WTC11 (cell line): ENCODE measurements around the gene BCAS1. TPM values are rescaled to one million over a fixed set of nuclear protein-coding genes. Genes with fewer than 3 reads are reported as not detected.

Experiments
- ATAC-seq: fragments of 200-7000 bp; cut with Tn5 transposase; 2 replicates; pipeline ENCODE4 v1.10.0; 2021; ENCODE audit warnings: mild to moderate bottlenecking, moderate library complexity
- CTCF ChIA-PET: fragments of 300-600 bp; sonication (Branson Sonifier 250); formaldehyde crosslinking; loops from one replicate; lab custom pipeline; 2021; ENCODE audit warnings: antibody characterized with exemption; lab: Charles Lee
- POLR2A ChIA-PET: fragments of 350-600 bp; sonication (Branson Sonifier 250); formaldehyde crosslinking; loops from one replicate; lab custom pipeline; 2021; ENCODE audit warnings: antibody characterized with exemption; lab: Charles Lee
- DNase-seq: peaks from one replicate; pipeline ENCODE4 v3.0.0; 2021; ENCODE audit warnings: low spot score
- H3K27ac Mint-ChIP-seq: 2 replicates; pipeline ENCODE4 v1.8.0; 2021; ENCODE audit warnings: mixed read lengths
- H3K27me3 Mint-ChIP-seq: 2 replicates; pipeline ENCODE4 v1.8.0; 2021; ENCODE audit warnings: low read depth, mild to moderate bottlenecking, moderate library complexity, mixed read lengths
- H3K36me3 Mint-ChIP-seq: 2 replicates; pipeline ENCODE4 v1.8.0; 2021; ENCODE audit warnings: mixed read lengths
- H3K4me1 Mint-ChIP-seq: 2 replicates; pipeline ENCODE4 v1.8.0; 2022; ENCODE audit warnings: mixed read lengths
- H3K4me3 Mint-ChIP-seq: 2 replicates; pipeline ENCODE4 v1.8.0; 2021; ENCODE audit warnings: mild to moderate bottlenecking, moderate library complexity, mixed read lengths
- H3K9me3 Mint-ChIP-seq: 2 replicates; pipeline ENCODE4 v1.8.0; 2021; ENCODE audit warnings: mixed read lengths
- ATF1 ChIP-seq: sonication (generic); formaldehyde crosslinking; IDR thresholded peaks from 2 replicates; pipeline ENCODE4 v1.8.1; 2023; ENCODE audit warnings: mild to moderate bottlenecking, moderate library complexity, missing genetic modification reagents
- CBFB ChIP-seq: sonication (generic); formaldehyde crosslinking; IDR thresholded peaks from 2 replicates; pipeline ENCODE4 v1.8.1; 2022; ENCODE audit warnings: mild to moderate bottlenecking, low read depth, missing genetic modification reagents
- ETV6 ChIP-seq: sonication (generic); formaldehyde crosslinking; IDR thresholded peaks from 2 replicates; pipeline ENCODE4 v1.8.1; 2022; ENCODE audit warnings: mild to moderate bottlenecking, missing genetic modification reagents
- FOXP1 ChIP-seq: sonication (generic); formaldehyde crosslinking; IDR thresholded peaks from 2 replicates; pipeline ENCODE4 v1.8.0; 2022; ENCODE audit warnings: missing genetic modification reagents, mild to moderate bottlenecking, moderate library complexity, borderline replicate concordance
- HMGA2 ChIP-seq: fragments of 250-450 bp; sonication (Bioruptor Pico); IDR thresholded peaks from 2 replicates; pipeline ENCODE4 v1.4.0; 2021; ENCODE audit warnings: mild to moderate bottlenecking, moderate library complexity
- JUN ChIP-seq: sonication (generic); formaldehyde crosslinking; IDR thresholded peaks from 2 replicates; pipeline ENCODE4 v1.8.0; 2023; ENCODE audit warnings: mild to moderate bottlenecking, missing genetic modification reagents
- MXD4 ChIP-seq: fragments of 250-450 bp; sonication (Bioruptor Pico); IDR thresholded peaks from 2 replicates; pipeline ENCODE4 v1.8.0; 2021; ENCODE audit warnings: mild to moderate bottlenecking, moderate library complexity, borderline replicate concordance
- NFYB ChIP-seq: sonication (generic); formaldehyde crosslinking; conservative IDR thresholded peaks from 2 replicates; pipeline ENCODE4 v1.8.0; 2022; ENCODE audit warnings: low read depth, missing genetic modification reagents
- PRRX2 ChIP-seq: fragments of 250-450 bp; sonication (Bioruptor Pico); IDR thresholded peaks from 2 replicates; pipeline ENCODE4 v1.8.0; 2021; ENCODE audit warnings: mild to moderate bottlenecking
- RORB ChIP-seq: fragments of 250-450 bp; sonication (Bioruptor Pico); IDR thresholded peaks from 2 replicates; pipeline ENCODE4 v1.9.0; 2021; ENCODE audit warnings: mild to moderate bottlenecking
- SMAD3 ChIP-seq: sonication (generic); formaldehyde crosslinking; IDR thresholded peaks from 2 replicates; pipeline ENCODE4 v1.8.0; 2022; ENCODE audit warnings: missing genetic modification reagents, mild to moderate bottlenecking, borderline replicate concordance
- TCF7 ChIP-seq: sonication (generic); formaldehyde crosslinking; IDR thresholded peaks from 2 replicates; pipeline ENCODE4 v1.8.0; 2022; ENCODE audit warnings: mild to moderate bottlenecking, low read depth, missing genetic modification reagents, moderate library complexity
- ZBTB21 ChIP-seq: sonication (generic); formaldehyde crosslinking; IDR thresholded peaks from 2 replicates; pipeline ENCODE4 v1.8.1; 2023; ENCODE audit warnings: mild to moderate bottlenecking, missing genetic modification reagents, borderline replicate concordance
- ZNF219 ChIP-seq: sonication (generic); formaldehyde crosslinking; IDR thresholded peaks from 2 replicates; pipeline ENCODE4 v1.8.0; 2023; ENCODE audit warnings: missing genetic modification reagents, mild to moderate bottlenecking, borderline replicate concordance
- ZNF423 ChIP-seq: fragments of 250-450 bp; sonication (Bioruptor Pico); IDR thresholded peaks from 2 replicates; pipeline ENCODE4 v2.1.2; 2022; ENCODE audit warnings: mild to moderate bottlenecking, moderate library complexity
- total RNA-seq: library from RNA; stranded (reverse); gene quantifications from 3 replicates; pipeline ENCODE4 v1.2.3, GENCODE V29; 2021
- TF ChIP-seq, protein P1 (sequence below): sonication (generic); formaldehyde crosslinking; IDR thresholded peaks from 2 replicates; pipeline ENCODE4 v1.8.1; 2023; ENCODE audit warnings: mild to moderate bottlenecking, missing genetic modification reagents, moderate library complexity
- TF ChIP-seq, protein P2 (sequence below): sonication (generic); formaldehyde crosslinking; IDR thresholded peaks from 2 replicates; pipeline ENCODE4 v1.8.1; 2023; ENCODE audit warnings: mild to moderate bottlenecking, moderate library complexity, missing genetic modification reagents
- TF ChIP-seq, protein P3 (sequence below): sonication (generic); formaldehyde crosslinking; IDR thresholded peaks from 2 replicates; pipeline ENCODE4 v1.8.1; 2023; ENCODE audit warnings: mild to moderate bottlenecking, missing genetic modification reagents
- TF ChIP-seq, protein P4 (sequence below): fragments of 250-450 bp; sonication (Bioruptor Pico); IDR thresholded peaks from 2 replicates; pipeline ENCODE4 v1.9.0; 2021; ENCODE audit warnings: mild to moderate bottlenecking, borderline replicate concordance

Gene BCAS1
- total RNA-seq, 1 experiment from 2014 or later = 0.11 TPM

DNA sequence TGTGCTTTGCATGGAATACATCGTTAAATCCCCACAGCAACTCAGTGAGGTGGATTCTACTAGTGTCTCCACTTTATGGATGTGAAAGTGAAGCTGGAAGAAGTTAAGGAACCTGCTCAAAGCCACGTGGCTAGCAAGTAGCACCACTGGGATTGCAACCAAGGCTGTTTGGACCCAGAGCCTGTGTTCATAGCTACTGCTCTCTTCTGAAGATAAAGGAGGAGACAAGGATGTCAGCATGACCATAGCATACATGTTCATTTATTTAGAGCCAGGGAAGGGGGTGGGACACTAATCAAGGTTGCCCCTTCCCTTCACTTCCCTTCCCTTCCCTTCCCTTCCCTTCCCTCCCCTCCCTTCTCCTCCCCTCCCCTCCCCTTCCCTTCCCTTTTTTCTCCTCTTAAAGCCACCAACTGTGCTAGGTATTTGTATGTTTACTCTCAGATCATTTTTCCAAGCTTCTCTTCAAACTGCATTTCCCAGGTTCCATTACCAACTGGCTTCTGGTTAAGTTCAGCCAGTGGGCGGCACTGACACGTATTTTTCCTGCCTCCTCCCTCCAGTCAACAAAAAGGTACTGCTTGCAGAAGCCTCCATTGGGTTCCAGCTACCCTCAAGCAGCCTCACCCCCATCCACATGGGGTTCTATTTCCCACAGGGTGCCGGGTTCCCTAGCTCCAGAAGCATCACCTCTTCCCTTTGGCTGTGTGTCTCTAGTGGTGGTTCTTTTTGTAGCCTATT lies 134.9 kb downstream of the BCAS1 start:
- Mint-ChIP-seq H3K27me3 (no peaks in the 10 kb centered on the region), H3K36me3 (no peaks in the 10 kb centered on the region), H3K4me3 (no peak overlapping the region), H3K9me3 (no peaks in the 10 kb centered on the region), H3K4me1 (peaks cover 45% of the 10 kb centered on the region), H3K27ac (peak overlapping the region; percentile 57)
- ChIA-PET CTCF (interaction anchor here (0.9 to 5.2 kb wide), 7 partner anchors 9 to 338 kb away, joined by 3 to 28 read pairs (median 3); no protein-coding TSS in a partner anchor), POLR2A (interaction anchor here (0.5 to 1.8 kb wide), 3 partner anchors 17 to 21 kb away, joined by 3 to 4 read pairs (median 3); no protein-coding TSS in a partner anchor)
- no peak for DNase-seq
- no peak; the same call in 1 of the 2 replicates for ATAC-seq
- TF ChIP-seq NFYB (CRISPR knock-in tag) = no peak
- no peak for TF ChIP-seq CBFB (CRISPR knock-in tag)
- no peak for TF ChIP-seq ZNF219 (CRISPR knock-in tag)
- TF ChIP-seq ZBTB21 (CRISPR knock-in tag) = no peak
- TF ChIP-seq FOXP1 (CRISPR knock-in tag) = no peak
- no peak for TF ChIP-seq MXD4 (CRISPR knock-in tag)
- TF ChIP-seq SMAD3 (CRISPR knock-in tag) = no peak
- TF ChIP-seq, protein P1, sequence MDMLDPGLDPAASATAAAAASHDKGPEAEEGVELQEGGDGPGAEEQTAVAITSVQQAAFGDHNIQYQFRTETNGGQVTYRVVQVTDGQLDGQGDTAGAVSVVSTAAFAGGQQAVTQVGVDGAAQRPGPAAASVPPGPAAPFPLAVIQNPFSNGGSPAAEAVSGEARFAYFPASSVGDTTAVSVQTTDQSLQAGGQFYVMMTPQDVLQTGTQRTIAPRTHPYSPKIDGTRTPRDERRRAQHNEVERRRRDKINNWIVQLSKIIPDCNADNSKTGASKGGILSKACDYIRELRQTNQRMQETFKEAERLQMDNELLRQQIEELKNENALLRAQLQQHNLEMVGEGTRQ (CRISPR knock-in tag) = no peak

DNA sequence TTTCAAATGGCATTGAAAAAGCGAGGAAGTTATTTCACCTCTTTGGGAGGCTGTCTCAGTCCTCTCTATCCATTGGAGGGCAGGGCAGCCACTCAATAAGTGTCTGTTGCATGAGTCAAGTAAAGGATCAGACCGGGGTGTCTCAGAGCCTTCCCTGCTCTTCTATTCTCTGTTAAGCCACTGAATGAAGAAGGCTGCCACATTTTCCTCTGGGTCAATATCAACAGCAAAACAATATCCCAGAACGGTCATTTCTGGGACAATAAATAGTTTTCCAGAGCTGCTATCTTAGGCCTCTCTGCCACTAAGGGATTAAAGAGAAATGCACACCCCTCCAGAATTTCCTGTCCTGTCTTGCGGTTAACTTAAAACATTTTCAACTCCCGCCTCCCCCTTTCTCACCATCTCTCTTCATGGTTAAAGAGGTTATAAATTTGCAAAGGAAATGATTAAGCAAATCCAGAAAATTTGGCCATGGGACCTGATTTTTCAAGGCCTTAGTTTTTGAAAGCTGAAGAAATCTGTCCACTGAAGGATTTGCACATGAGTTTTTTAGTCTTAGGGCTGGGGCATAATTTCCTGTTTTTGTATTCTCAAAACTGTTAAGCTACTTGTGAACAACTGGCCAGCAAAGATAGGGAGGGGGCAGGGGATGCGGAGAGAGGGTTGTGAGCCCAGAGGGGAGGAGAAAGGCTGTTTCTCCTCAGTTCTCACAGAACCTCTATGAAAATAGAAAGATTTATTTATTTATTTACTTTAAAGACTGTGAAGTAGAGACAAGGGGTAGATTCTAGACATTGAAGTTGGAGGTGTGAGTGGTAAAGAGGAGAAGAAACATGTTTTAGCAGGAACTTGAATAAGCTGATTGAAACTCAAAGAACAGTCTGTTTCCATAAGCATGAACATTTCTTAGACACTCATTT lies 135.7 kb downstream of the BCAS1 start:
- Mint-ChIP-seq H3K36me3 (no peaks in the 10 kb centered on the region), H3K27me3 (no peaks in the 10 kb centered on the region), H3K27ac (no peak overlapping the region), H3K4me3 (no peak overlapping the region), H3K4me1 (peaks cover 40% of the 10 kb centered on the region), H3K9me3 (no peaks in the 10 kb centered on the region)
- ChIA-PET CTCF (interaction anchor here (0.8 to 5.2 kb wide), 6 partner anchors 10 to 1187 kb away, joined by 3 to 28 read pairs (median 3); no protein-coding TSS in a partner anchor), POLR2A (interaction anchor here (1.8 kb wide), 1 partner anchor 16 kb away, joined by 4 read pairs; no protein-coding TSS in a partner anchor)
- peak; percentile 90 for ATAC-seq
- TF ChIP-seq, protein P2, sequence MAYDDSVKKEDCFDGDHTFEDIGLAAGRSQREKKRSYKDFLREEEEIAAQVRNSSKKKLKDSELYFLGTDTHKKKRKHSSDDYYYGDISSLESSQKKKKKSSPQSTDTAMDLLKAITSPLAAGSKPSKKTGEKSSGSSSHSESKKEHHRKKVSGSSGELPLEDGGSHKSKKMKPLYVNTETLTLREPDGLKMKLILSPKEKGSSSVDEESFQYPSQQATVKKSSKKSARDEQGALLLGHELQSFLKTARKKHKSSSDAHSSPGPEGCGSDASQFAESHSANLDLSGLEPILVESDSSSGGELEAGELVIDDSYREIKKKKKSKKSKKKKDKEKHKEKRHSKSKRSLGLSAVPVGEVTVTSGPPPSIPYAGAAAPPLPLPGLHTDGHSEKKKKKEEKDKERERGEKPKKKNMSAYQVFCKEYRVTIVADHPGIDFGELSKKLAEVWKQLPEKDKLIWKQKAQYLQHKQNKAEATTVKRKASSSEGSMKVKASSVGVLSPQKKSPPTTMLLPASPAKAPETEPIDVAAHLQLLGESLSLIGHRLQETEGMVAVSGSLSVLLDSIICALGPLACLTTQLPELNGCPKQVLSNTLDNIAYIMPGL (CRISPR knock-in tag) = no peak
- TF ChIP-seq ETV6 (CRISPR knock-in tag) (no peak), PRRX2 (CRISPR knock-in tag) (no peak), NFYB (CRISPR knock-in tag) (peak; percentile 30; the same call in 1 of the 2 replicates)
- DNase-seq = no peak

DNA sequence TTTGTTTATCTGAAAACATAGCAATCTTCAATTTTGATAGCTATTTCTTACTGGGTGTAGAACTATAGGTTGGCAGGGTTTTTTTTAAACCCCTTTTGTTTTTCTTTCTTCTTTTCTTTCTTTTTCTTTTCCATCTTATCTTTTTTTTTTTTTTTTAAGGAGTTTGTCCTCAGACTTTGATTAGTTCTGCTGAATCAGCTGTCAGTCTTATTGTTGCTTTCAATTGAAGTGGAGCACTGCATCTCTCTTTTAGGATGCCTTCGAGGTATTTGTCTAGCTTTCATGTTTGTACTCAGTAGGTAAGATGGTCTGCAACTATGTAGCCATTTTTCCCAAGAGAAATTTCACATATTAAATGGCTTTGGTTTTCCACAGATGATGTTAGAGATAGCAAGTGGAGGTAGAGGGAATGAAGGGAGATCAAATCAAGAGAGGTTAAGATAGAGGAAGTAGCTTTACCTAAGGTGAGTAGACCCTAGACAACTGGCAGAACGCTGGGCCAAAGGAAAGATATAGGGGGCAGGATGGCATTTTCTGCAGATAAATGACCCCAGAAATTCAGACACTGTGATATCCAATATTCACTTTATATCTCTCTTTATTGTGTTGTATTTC lies 137.1 kb downstream of the BCAS1 start:
- POLR2A ChIA-PET = interaction anchor here (1.8 kb wide), 1 partner anchor 15 kb away, joined by 4 read pairs; no protein-coding TSS in a partner anchor
- no peak overlapping the region for H3K27ac Mint-ChIP-seq
- no peaks in the 10 kb centered on the region for H3K36me3 Mint-ChIP-seq
- H3K27me3 Mint-ChIP-seq = no peaks in the 10 kb centered on the region
- ATAC-seq (no peak), DNase-seq (no peak)
- H3K4me1 Mint-ChIP-seq = peaks cover 28% of the 10 kb centered on the region
- no peaks in the 10 kb centered on the region for H3K9me3 Mint-ChIP-seq
- CTCF ChIA-PET = interaction anchor here (0.6 to 5.2 kb wide), 4 partner anchors 18 to 386 kb away, joined by 3 to 28 read pairs (median 3); no protein-coding TSS in a partner anchor
- H3K4me3 Mint-ChIP-seq = no peak overlapping the region
- TF ChIP-seq JUN = no peak
- TF ChIP-seq, protein P3, sequence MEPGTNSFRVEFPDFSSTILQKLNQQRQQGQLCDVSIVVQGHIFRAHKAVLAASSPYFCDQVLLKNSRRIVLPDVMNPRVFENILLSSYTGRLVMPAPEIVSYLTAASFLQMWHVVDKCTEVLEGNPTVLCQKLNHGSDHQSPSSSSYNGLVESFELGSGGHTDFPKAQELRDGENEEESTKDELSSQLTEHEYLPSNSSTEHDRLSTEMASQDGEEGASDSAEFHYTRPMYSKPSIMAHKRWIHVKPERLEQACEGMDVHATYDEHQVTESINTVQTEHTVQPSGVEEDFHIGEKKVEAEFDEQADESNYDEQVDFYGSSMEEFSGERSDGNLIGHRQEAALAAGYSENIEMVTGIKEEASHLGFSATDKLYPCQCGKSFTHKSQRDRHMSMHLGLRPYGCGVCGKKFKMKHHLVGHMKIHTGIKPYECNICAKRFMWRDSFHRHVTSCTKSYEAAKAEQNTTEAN (CRISPR knock-in tag) = no peak
- no peak for TF ChIP-seq HMGA2 (CRISPR knock-in tag)
- no peak for TF ChIP-seq TCF7
- TF ChIP-seq ATF1 = no peak
- TF ChIP-seq RORB (CRISPR knock-in tag) = no peak
- TF ChIP-seq, protein P4, sequence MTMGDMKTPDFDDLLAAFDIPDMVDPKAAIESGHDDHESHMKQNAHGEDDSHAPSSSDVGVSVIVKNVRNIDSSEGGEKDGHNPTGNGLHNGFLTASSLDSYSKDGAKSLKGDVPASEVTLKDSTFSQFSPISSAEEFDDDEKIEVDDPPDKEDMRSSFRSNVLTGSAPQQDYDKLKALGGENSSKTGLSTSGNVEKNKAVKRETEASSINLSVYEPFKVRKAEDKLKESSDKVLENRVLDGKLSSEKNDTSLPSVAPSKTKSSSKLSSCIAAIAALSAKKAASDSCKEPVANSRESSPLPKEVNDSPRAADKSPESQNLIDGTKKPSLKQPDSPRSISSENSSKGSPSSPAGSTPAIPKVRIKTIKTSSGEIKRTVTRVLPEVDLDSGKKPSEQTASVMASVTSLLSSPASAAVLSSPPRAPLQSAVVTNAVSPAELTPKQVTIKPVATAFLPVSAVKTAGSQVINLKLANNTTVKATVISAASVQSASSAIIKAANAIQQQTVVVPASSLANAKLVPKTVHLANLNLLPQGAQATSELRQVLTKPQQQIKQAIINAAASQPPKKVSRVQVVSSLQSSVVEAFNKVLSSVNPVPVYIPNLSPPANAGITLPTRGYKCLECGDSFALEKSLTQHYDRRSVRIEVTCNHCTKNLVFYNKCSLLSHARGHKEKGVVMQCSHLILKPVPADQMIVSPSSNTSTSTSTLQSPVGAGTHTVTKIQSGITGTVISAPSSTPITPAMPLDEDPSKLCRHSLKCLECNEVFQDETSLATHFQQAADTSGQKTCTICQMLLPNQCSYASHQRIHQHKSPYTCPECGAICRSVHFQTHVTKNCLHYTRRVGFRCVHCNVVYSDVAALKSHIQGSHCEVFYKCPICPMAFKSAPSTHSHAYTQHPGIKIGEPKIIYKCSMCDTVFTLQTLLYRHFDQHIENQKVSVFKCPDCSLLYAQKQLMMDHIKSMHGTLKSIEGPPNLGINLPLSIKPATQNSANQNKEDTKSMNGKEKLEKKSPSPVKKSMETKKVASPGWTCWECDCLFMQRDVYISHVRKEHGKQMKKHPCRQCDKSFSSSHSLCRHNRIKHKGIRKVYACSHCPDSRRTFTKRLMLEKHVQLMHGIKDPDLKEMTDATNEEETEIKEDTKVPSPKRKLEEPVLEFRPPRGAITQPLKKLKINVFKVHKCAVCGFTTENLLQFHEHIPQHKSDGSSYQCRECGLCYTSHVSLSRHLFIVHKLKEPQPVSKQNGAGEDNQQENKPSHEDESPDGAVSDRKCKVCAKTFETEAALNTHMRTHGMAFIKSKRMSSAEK (CRISPR knock-in tag) = no peak
- TF ChIP-seq ZNF423 (CRISPR knock-in tag) = no peak
